Thoracic aorta endothelial cell (primary cell): ENCODE results near the gene BMAL1. TPM values are rescaled to one million over a fixed set of nuclear protein-coding genes. Genes with fewer than 3 reads are reported as not detected.

Source experiments
- total RNA-seq: library from RNA; depleted of rRNA; stranded (reverse); fragments of >200 nt; gene quantifications from 2 replicates; pipeline ENCODE4 v1.2.3, GENCODE V29; 2012

BMAL1 gene
- total RNA-seq, result 11.8 and 14.8 TPM in 2 replicates

DNA sequence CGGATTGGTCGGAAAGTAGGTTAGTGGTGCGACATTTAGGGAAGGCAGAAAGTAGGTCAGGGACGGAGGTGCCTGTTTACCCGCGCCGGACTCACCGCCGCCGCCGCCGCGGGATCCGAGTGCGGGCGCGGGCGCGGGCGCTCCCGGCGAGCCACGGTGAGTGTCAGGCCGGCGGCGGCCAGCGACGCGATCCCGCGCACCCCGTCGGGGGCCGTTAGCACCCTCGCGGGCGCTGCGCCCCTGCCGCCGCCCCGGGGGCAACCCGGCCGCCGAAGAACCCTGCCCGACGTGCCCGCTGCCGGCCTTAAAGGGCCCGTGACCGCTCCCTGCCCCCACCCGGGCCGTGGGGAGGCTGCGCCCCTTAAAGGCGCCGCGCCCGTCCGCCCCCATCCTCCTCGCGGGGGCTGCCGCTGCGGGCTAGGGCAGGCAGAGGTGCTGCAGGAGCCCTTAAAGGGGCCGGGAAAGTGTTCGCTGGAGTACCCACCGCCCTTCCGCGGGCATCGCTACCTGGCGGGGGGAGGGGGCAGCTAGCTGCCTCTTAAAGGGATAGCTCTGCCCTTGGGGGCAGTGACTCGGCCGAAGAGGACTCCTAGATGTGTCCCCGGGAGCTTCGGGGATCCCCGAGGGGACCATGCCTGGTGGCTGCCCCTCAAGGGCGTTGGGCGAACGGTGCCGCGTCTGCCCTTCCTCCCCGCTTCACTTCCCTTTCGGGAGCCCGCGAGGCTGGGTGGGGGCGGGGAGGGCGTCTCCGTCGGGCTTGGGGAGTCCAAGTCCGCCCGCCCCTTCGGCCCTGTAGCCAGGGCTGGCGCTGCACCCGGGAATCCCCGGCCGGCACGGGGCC, at the start of gene BMAL1:
Gene BMAL1, plus strand, starts transcription at position 23 of the 841 bp plus-strand sequence. CDS start 76,519 bp downstream, outside the sequence.

Other genes starting within 250 kb of the BMAL1 start
- 126 TPM in 2 replicates for gene BTBD10, start 185.4 kb downstream of the BMAL1 start, total RNA-seq
- gene PTH, start 218.2 kb downstream of the BMAL1 start, total RNA-seq, result not detected in 2 replicates